Erythroblast (primary cell): ENCODE data around the gene PTGIS.

Experiments
- GATA1 ChIP-seq: IDR thresholded peaks from 2 replicates; pipeline ENCODE4 v1.6.1; 2011; ENCODE audit warnings: low read depth, mild to moderate bottlenecking, control low read depth, low read length, moderate library complexity
- POLR2A ChIP-seq: IDR thresholded peaks from 2 replicates; pipeline ENCODE4 v1.6.1; 2011; ENCODE audit warnings: mild to moderate bottlenecking, low read length

- TF ChIP-seq POLR2A: no peak
- TF ChIP-seq GATA1: no peak
Observed at GRCh38 chr20:49523767-49524360, 44.1 kb downstream of the PTGIS start.
